ENCODE results near the gene FAM124A. TPM values are rescaled to one million over a fixed set of nuclear protein-coding genes. Genes with fewer than 3 reads are reported as not detected.

The FAM124A gene
- total and polyA plus RNA-seq, 2 experiments from 2014 or later: 37.7 to 109 TPM

DNA sequence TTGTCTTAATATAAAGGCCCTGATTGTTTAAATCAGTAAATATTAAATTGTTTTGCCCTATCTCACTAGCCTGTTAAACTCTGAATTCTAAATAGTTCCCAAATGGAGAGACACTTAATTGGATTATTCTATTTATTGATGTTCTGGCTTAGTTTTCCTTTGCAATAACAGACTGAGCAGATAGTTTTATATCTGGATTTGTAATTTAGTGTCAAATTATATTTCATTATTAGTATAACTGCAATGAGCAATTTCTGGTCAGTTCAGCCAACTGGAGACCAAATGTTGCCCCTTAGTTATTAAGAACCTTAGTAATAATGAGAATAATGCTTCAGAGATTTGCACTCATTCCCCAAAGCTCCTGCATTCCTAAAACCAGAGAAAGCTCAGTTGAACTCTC is 10.1 kb downstream of the FAM124A start:
- H3K4me3 Mint-ChIP-seq: no peak overlapping the region
- H3K4me2 ChIP-seq: no peak overlapping the region
- peaks cover 32% of the 10 kb centered on the region for H4K20me1 ChIP-seq (replicated peaks; ENCODE audit: insufficient read depth)
- H3K9me3 Mint-ChIP-seq: no peaks in the 10 kb centered on the region
- peaks cover 56% of the 10 kb centered on the region for H3K4me1 ChIP-seq (ENCODE audit: insufficient read depth)
- H3K36me3 Mint-ChIP-seq (ENCODE audit: low read depth): peaks cover 56% of the 10 kb centered on the region
- TF ChIP-seq EZH2phosphoT487 (IDR thresholded peaks at IDR 0.05; ENCODE audit: unreplicated experiment) (no peak), CREB1 (CRISPR knock-in tag; IDR thresholded peaks at IDR 0.05; ENCODE audit: low read depth) (no peak), ZNF331 (CRISPR knock-in tag; IDR thresholded peaks at IDR 0.05; ENCODE audit: low read depth) (no peak), ZNF114 (CRISPR knock-in tag; IDR thresholded peaks at IDR 0.05) (no peak), NANOG (IDR thresholded peaks at IDR 0.05; ENCODE audit: borderline replicate concordance) (no peak), POLR2AphosphoS5 (IDR thresholded peaks at IDR 0.05; ENCODE audit: low read depth) (no peak), STAT1 (IDR thresholded peaks at IDR 0.05; ENCODE audit: unreplicated experiment) (no peak), EZH2 (IDR thresholded peaks at IDR 0.05; ENCODE audit: low read depth, unreplicated experiment) (no peak), JUNB (IDR thresholded peaks at IDR 0.05; ENCODE audit: unreplicated experiment) (no peak)
- TF ChIP-seq, protein P1, sequence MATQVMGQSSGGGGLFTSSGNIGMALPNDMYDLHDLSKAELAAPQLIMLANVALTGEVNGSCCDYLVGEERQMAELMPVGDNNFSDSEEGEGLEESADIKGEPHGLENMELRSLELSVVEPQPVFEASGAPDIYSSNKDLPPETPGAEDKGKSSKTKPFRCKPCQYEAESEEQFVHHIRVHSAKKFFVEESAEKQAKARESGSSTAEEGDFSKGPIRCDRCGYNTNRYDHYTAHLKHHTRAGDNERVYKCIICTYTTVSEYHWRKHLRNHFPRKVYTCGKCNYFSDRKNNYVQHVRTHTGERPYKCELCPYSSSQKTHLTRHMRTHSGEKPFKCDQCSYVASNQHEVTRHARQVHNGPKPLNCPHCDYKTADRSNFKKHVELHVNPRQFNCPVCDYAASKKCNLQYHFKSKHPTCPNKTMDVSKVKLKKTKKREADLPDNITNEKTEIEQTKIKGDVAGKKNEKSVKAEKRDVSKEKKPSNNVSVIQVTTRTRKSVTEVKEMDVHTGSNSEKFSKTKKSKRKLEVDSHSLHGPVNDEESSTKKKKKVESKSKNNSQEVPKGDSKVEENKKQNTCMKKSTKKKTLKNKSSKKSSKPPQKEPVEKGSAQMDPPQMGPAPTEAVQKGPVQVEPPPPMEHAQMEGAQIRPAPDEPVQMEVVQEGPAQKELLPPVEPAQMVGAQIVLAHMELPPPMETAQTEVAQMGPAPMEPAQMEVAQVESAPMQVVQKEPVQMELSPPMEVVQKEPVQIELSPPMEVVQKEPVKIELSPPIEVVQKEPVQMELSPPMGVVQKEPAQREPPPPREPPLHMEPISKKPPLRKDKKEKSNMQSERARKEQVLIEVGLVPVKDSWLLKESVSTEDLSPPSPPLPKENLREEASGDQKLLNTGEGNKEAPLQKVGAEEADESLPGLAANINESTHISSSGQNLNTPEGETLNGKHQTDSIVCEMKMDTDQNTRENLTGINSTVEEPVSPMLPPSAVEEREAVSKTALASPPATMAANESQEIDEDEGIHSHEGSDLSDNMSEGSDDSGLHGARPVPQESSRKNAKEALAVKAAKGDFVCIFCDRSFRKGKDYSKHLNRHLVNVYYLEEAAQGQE (IDR thresholded peaks at IDR 0.05; ENCODE audit: unreplicated experiment): no peak
- TF ChIP-seq, protein P2, sequence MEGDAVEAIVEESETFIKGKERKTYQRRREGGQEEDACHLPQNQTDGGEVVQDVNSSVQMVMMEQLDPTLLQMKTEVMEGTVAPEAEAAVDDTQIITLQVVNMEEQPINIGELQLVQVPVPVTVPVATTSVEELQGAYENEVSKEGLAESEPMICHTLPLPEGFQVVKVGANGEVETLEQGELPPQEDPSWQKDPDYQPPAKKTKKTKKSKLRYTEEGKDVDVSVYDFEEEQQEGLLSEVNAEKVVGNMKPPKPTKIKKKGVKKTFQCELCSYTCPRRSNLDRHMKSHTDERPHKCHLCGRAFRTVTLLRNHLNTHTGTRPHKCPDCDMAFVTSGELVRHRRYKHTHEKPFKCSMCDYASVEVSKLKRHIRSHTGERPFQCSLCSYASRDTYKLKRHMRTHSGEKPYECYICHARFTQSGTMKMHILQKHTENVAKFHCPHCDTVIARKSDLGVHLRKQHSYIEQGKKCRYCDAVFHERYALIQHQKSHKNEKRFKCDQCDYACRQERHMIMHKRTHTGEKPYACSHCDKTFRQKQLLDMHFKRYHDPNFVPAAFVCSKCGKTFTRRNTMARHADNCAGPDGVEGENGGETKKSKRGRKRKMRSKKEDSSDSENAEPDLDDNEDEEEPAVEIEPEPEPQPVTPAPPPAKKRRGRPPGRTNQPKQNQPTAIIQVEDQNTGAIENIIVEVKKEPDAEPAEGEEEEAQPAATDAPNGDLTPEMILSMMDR (conservative IDR thresholded peaks at IDR 0.05; ENCODE audit: low read depth in 2 of 2): no peak
- TF ChIP-seq, protein P3, sequence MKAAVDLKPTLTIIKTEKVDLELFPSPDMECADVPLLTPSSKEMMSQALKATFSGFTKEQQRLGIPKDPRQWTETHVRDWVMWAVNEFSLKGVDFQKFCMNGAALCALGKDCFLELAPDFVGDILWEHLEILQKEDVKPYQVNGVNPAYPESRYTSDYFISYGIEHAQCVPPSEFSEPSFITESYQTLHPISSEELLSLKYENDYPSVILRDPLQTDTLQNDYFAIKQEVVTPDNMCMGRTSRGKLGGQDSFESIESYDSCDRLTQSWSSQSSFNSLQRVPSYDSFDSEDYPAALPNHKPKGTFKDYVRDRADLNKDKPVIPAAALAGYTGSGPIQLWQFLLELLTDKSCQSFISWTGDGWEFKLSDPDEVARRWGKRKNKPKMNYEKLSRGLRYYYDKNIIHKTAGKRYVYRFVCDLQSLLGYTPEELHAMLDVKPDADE (IDR thresholded peaks at IDR 0.05): no peak
- TF ChIP-seq, protein P4, sequence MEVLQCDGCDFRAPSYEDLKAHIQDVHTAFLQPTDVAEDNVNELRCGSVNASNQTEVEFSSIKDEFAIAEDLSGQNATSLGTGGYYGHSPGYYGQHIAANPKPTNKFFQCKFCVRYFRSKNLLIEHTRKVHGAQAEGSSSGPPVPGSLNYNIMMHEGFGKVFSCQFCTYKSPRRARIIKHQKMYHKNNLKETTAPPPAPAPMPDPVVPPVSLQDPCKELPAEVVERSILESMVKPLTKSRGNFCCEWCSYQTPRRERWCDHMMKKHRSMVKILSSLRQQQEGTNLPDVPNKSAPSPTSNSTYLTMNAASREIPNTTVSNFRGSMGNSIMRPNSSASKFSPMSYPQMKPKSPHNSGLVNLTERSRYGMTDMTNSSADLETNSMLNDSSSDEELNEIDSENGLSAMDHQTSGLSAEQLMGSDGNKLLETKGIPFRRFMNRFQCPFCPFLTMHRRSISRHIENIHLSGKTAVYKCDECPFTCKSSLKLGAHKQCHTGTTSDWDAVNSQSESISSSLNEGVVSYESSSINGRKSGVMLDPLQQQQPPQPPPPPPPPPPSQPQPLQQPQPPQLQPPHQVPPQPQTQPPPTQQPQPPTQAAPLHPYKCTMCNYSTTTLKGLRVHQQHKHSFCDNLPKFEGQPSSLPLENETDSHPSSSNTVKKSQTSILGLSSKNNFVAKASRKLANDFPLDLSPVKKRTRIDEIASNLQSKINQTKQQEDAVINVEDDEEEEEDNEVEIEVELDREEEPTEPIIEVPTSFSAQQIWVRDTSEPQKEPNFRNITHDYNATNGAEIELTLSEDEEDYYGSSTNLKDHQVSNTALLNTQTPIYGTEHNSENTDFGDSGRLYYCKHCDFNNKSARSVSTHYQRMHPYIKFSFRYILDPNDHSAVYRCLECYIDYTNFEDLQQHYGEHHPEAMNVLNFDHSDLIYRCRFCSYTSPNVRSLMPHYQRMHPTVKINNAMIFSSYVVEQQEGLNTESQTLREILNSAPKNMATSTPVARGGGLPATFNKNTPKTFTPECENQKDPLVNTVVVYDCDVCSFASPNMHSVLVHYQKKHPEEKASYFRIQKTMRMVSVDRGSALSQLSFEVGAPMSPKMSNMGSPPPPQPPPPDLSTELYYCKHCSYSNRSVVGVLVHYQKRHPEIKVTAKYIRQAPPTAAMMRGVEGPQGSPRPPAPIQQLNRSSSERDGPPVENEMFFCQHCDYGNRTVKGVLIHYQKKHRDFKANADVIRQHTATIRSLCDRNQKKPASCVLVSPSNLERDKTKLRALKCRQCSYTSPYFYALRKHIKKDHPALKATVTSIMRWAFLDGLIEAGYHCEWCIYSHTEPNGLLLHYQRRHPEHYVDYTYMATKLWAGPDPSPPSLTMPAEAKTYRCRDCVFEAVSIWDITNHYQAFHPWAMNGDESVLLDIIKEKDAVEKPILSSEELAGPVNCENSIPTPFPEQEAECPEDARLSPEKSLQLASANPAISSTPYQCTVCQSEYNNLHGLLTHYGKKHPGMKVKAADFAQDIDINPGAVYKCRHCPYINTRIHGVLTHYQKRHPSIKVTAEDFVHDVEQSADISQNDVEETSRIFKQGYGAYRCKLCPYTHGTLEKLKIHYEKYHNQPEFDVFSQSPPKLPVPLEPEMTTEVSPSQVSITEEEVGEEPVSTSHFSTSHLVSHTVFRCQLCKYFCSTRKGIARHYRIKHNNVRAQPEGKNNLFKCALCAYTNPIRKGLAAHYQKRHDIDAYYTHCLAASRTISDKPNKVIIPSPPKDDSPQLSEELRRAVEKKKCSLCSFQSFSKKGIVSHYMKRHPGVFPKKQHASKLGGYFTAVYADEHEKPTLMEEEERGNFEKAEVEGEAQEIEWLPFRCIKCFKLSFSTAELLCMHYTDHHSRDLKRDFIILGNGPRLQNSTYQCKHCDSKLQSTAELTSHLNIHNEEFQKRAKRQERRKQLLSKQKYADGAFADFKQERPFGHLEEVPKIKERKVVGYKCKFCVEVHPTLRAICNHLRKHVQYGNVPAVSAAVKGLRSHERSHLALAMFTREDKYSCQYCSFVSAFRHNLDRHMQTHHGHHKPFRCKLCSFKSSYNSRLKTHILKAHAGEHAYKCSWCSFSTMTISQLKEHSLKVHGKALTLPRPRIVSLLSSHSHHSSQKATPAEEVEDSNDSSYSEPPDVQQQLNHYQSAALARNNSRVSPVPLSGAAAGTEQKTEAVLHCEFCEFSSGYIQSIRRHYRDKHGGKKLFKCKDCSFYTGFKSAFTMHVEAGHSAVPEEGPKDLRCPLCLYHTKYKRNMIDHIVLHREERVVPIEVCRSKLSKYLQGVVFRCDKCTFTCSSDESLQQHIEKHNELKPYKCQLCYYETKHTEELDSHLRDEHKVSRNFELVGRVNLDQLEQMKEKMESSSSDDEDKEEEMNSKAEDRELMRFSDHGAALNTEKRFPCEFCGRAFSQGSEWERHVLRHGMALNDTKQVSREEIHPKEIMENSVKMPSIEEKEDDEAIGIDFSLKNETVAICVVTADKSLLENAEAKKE (CRISPR knock-in tag; IDR thresholded peaks at IDR 0.05): no peak
- H3K27me3 Mint-ChIP-seq (ENCODE audit: insufficient read depth, low read depth, poor library complexity): peaks cover 2% of the 10 kb centered on the region
- H3K27ac Mint-ChIP-seq: 0 out of 2 replicates have a peak overlapping the region, but pooled peaks have one; percentile 29
- H3K79me2 ChIP-seq (replicated peaks; ENCODE audit: insufficient read depth): peaks cover 96% of the 10 kb centered on the region
- H2AFZ ChIP-seq: no peak overlapping the region
- ATAC-seq: no peak
- DNase-seq (ENCODE audit: low spot score): no peak
- H3F3A ChIP-seq (replicated peaks; ENCODE audit: low read depth): no peaks in the 10 kb centered on the region
- no peaks in the 10 kb centered on the region for H3K27me3 ChIP-seq (ENCODE audit: insufficient read depth)
- H3K27ac ChIP-seq (ENCODE audit: low read depth): 0 out of 2 replicates have a peak overlapping the region, but pooled peaks have one; percentile 14
- peaks cover 34% of the 10 kb centered on the region for H3K36me3 ChIP-seq (ENCODE audit: insufficient read depth)
- H3K9me2 ChIP-seq (ENCODE audit: insufficient read depth): no peaks in the 10 kb centered on the region
- H3K4me1 Mint-ChIP-seq: peaks cover 81% of the 10 kb centered on the region
- H3K4me3 ChIP-seq: no peak overlapping the region
